Measurements from ENCODE around the gene SERPINB1. TPM values are rescaled to one million over a fixed set of nuclear protein-coding genes. Genes with fewer than 3 reads are reported as not detected.
"Not testable (repeated sequence)": the region's sequence is repeated elsewhere in the genome, so short reads cannot be mapped to it uniquely, and the experiment has no call there.

The SERPINB1 gene
- 85.6 TPM for polyA plus RNA-seq

- peaks cover 34 to 54% (median 43%) of the 10 kb centered on the region in 3 donors for H3K4me1 Mint-ChIP-seq
- peaks cover 4% of the 10 kb centered on the region for H3K36me3 Mint-ChIP-seq
- H3K27ac Mint-ChIP-seq = peak within 1 kb of the TSS; percentile 85 to 96 (median 94)
- H3K9me3 Mint-ChIP-seq = no peaks in the 10 kb centered on the region
- H3K27me3 Mint-ChIP-seq = no peaks in the 10 kb centered on the region
- H3K4me3 Mint-ChIP-seq = peak within 1 kb of the TSS; percentile 88 to 96 (median 95)
Observed at GRCh38 chr6:2841264-2842138, at the start of gene SERPINB1. SERPINB1 (minus strand) TSS chr6:2841863; CDS start chr6:2840586, 1,277 bp downstream.

DNA sequence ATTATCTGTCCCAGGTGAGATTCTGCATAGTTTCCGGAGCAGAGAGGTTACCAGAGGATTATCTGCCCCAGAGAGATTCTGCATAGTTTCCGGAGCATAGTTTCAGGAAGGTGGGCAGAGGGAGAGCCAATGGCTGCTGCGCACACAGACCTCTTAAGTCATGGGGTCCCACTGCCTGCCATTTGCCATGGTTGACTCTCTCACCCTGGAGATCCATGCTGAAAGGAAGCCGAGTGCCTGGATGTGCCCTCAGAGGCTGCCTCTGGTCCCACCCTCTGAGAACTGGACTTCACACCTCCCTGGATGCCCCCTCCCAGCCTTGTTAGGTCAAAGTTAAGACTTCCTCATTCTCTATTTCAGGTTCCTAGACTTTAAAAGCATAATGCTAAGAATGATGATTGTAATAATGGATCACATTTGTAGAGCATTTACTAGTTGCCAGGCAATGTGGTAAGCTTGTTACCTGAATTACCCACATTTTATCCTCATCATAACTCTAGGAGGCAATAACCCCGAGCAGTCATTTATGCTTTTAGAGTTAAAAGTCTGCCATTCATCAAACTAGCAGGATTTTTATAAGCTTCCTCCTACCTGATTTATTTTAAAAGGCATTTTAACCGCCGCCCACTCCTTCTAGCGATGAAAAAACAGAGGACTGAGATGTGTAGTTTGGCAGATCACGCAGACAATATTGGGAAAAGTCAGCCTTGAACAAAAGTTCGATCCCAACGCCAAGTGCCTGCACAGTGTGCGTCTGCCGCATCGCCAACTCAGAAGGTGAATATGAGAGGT lies 49.5 kb upstream of the SERPINB1 start:
- H3K27me3 Mint-ChIP-seq = no peaks in the 10 kb centered on the region
- H3K4me3 Mint-ChIP-seq = peak overlapping the region; percentile 73 to 94 (median 92)
- peaks cover 18% of the 10 kb centered on the region for H3K36me3 Mint-ChIP-seq
- peaks cover 0 to 4% (median 0%) of the 10 kb centered on the region in 3 donors for H3K9me3 Mint-ChIP-seq
- peaks cover 38 to 43% (median 40%) of the 10 kb centered on the region in 3 donors for H3K4me1 Mint-ChIP-seq
- peak overlapping the region; percentile 94 to 98 (median 95) for H3K27ac Mint-ChIP-seq

GRCh38 chr6:2885967-2886735 lies 44.5 kb upstream of the SERPINB1 start:
- peak overlapping the region in 3 of 4 donors; percentile 64 to 77 (median 74) for H3K4me3 Mint-ChIP-seq

DNA sequence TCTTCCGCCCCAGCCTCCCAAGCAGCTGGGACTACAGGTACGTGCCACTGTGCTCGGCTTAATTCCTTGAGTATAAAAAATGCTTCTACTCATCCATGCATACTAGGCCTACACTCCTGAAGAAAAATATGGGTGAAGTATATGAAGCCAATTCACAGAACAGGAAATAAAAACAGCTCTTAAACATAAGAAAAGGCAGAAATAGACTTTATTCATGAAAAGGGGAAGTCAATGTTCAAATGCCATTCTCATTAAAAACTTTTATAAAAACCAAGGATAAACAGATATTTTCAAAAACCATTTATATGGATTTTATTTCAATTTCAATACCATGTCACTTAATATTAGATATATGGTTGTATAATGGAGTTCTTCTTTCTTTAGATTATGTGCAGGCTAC lies 43.1 kb upstream of the SERPINB1 start:
- no peaks in the 10 kb centered on the region for H3K27me3 Mint-ChIP-seq
- H3K4me1 Mint-ChIP-seq = peaks cover 51 to 68% (median 57%) of the 10 kb centered on the region in 3 donors
- peaks cover 7% of the 10 kb centered on the region for H3K36me3 Mint-ChIP-seq
- H3K4me3 Mint-ChIP-seq = peak overlapping the region in 3 of 4 donors; percentile 45 to 64 (median 45)
- H3K9me3 Mint-ChIP-seq = peaks cover 0 to 9% (median 0%) of the 10 kb centered on the region in 3 donors
- H3K27ac Mint-ChIP-seq = peak overlapping the region; percentile 71 to 81 (median 73)

More at GRCh38 chr6:2885967-2886735, 44.5 kb upstream of the SERPINB1 start:
- Mint-ChIP-seq H3K9me3 (peaks cover 0 to 9% (median 0%) of the 10 kb centered on the region in 3 donors), H3K27me3 (no peaks in the 10 kb centered on the region), H3K27ac (peak overlapping the region; percentile 31 to 92 (median 79)), H3K36me3 (peaks cover 10% of the 10 kb centered on the region), H3K4me1 (peaks cover 51 to 68% (median 52%) of the 10 kb centered on the region in 3 donors)

DNA sequence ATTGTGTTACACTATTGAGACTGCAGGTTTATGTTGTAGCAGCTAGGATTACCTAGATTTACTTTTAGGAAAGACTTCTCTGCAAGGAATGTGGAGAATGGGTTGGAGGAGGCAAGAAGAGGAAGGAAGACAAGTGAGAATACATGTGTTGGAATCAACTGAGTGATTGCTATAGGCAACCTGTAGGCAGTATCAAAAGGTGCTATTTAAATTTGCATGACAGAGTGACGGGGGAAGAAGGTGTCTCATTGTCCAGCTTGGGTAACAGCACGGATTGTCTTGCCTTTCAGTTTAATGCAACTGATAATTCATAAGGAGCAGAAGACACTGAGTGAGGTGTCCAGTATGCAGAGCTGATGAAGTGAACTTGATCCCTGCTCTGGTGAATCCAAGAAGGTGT lies 42.0 kb upstream of the SERPINB1 start:
- Mint-ChIP-seq H3K4me1 (peaks cover 53 to 72% (median 65%) of the 10 kb centered on the region in 3 donors), H3K9me3 (peaks cover 0 to 9% (median 0%) of the 10 kb centered on the region in 3 donors), H3K36me3 (peaks cover 5% of the 10 kb centered on the region), H3K4me3 (peak overlapping the region in 3 of 4 donors; percentile 68 to 74 (median 71)), H3K27me3 (no peaks in the 10 kb centered on the region), H3K27ac (peak overlapping the region; percentile 71 to 81 (median 75))

- Mint-ChIP-seq H3K36me3 (no peaks in the 10 kb centered on the region), H3K9me3 (peaks cover 0 to 8% (median 0%) of the 10 kb centered on the region in 3 donors), H3K4me1 (peaks cover 71 to 90% (median 77%) of the 10 kb centered on the region in 3 donors), H3K4me3 (peak overlapping the region; percentile 79 to 97 (median 95)), H3K27ac (peak overlapping the region; percentile 78 to 96 (median 86)), H3K27me3 (no peaks in the 10 kb centered on the region)
Observed at GRCh38 chr6:2881423-2881822, 39.8 kb upstream of the SERPINB1 start.

- H3K9me3 Mint-ChIP-seq = not testable (repeated sequence)
Observed at GRCh38 chr6:2880156-2880555, 38.5 kb upstream of the SERPINB1 start.

DNA sequence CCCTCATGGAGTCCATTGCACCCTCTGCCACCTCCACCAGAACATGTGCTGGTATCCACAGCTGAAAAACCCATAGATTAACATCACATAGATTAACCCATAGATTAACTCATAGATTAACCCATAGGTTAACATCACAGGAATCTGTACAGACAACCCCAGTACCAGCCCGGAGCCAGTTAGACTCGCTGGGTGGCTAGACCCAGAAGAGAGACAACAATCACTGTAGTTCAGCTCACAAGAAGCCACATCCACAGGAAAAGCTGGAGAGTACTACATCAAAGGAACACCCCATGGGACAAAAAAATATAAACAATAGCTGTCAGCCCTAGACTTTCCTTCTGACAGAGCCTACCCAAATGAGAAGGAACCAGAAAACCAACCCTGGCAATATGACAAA lies 36.3 kb upstream of the SERPINB1 start:
- peak overlapping the region; percentile 86 to 94 (median 93) for H3K27ac Mint-ChIP-seq
- H3K4me1 Mint-ChIP-seq = peaks cover 63 to 78% (median 68%) of the 10 kb centered on the region in 3 donors
- H3K9me3 Mint-ChIP-seq = no peaks in the 10 kb centered on the region
- H3K4me3 Mint-ChIP-seq = peak overlapping the region; percentile 55 to 94 (median 84)
- peaks cover 2% of the 10 kb centered on the region for H3K36me3 Mint-ChIP-seq
- no peaks in the 10 kb centered on the region for H3K27me3 Mint-ChIP-seq

More at GRCh38 chr6:2880156-2880555, 38.5 kb upstream of the SERPINB1 start:
- H3K4me3 Mint-ChIP-seq = peak overlapping the region; percentile 79 to 97 (median 95)
- H3K36me3 Mint-ChIP-seq, H3K27me3 Mint-ChIP-seq: not testable (repeated sequence)
- H3K27ac Mint-ChIP-seq = peak overlapping the region; percentile 78 to 96 (median 86)
- peaks cover 65 to 81% (median 66%) of the 10 kb centered on the region in 3 donors for H3K4me1 Mint-ChIP-seq

DNA sequence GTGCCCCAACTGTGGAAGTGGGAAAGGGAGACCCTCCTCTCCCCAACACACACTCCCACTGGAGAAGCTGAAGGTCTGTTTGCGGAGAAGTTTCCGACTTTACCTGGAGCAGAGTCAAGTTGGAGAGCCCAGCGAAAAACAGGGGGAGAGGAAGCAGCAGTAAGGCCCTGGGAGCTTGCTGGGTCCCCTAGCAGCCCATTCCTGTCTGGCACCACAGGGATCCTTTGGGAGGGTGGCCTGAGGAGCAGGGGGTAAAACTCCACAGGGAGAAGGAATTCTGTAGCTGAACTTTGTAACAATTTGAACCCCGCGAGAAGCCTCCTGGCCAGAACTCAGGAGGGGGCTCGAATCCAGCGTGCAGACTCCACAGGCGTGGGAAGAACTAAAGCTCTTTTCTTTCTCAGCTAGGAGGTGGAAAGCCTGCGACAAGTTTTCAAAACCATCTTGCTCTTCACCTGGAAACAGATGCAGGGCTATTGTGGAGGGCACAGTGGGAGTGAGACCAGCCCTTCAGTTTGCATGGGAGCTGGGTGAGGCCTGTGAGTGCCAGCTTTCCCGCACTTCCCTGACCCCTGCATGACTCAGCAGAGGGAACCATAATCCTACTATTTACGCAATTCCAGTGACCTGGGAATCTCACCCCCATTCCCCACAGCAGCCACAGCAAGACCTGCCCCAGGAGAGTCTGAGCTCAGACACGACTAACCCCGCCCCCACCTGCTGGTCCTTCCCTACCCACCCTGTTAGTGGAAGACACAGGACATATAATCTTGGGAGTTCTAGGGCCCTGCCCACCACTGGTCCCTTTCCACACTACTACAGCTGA lies 35.6 kb upstream of the SERPINB1 start:
- Mint-ChIP-seq H3K4me3 (peak overlapping the region; percentile 55 to 95 (median 92)), H3K4me1 (peaks cover 62 to 78% (median 75%) of the 10 kb centered on the region in 3 donors), H3K9me3 (no peaks in the 10 kb centered on the region), H3K27ac (peak overlapping the region; percentile 92 to 94 (median 94)), H3K27me3 (no peaks in the 10 kb centered on the region), H3K36me3 (peaks cover 5% of the 10 kb centered on the region)

DNA sequence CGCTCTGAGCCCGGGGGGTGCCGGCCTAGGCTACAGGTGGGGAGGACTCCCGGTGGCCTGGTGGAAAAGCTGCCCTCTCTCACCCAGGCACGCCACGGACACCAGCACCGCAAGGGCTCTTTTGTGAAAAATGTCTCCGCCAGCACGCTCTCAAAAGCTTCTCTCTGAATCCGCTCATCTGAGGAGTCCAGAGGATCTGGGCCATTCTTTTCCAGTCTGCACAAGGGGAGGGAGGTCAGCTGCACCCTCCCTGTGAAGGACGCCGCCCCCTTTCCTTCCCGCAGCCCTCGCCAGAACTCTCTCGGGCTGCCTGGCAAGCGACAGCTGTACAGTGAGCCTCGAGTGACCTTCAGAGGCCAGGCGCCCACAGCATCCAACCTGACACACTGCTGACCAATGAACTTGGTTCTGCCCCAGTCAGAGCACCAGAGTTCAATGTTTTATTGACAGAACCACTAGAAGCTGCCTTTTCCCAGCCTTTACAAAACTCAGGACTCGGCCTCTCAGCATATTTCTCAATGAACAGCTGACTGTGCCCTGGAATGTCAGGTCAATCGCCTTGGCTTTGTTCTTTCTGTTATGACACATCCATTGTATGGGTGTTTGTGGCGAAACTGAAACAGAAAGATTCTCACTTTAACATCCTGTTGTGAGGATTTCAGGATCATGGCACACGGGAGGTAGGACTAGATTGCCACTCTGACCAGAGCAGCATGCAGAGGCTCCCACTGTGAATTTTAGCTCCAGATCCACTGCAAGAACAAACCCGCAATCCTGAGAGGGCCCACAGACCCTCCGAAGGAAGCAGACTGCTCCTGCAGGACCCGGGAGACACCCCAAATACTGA lies 34.8 kb upstream of the SERPINB1 start:
- Mint-ChIP-seq H3K27ac (peak overlapping the region; percentile 92 to 94 (median 94)), H3K36me3 (peaks cover 6% of the 10 kb centered on the region), H3K4me1 (peaks cover 55 to 73% (median 73%) of the 10 kb centered on the region in 3 donors), H3K4me3 (peak overlapping the region; percentile 82 to 95 (median 91)), H3K27me3 (no peaks in the 10 kb centered on the region), H3K9me3 (no peaks in the 10 kb centered on the region)

DNA sequence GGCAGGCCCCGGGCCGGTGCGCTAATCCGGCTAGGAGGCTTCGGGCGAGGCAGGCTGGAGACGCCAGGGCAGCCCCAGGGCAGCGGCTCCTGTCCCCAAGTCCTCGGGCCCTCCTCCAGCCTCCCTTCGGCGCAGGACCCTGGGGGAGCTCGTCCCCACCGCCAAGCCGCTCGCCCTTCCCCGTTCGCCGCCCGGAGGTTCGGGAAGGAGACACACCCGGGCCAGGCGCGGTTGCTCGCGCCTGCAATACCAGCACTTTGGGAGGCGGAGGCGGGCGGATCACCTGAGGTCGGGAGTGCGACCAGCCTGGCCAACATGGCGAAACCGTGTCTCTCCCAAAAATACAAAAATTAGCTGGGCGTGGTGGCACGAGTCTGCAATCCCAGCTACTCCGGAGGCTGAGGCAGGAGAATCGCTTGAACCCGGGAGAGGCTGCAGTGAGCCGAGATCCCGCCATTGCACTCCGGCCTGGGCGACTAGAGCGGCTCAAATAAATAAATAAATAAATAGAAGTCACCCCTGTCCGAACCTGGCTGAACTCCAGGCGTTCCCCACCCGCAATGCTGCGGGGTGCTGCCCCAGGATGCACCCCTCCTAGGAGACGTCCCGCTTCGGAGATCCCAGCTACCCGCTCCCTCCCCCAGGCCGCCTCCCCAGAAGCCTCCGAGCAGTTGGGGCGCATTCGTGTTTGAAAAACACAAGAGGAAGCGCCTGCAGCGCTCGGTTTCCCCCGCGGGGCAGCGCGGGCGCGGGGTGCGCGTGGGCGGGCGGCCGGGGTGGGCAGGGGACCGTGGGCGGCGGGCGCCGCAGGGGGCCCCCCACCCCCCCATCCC lies 33.9 kb upstream of the SERPINB1 start:
- no peaks in the 10 kb centered on the region for H3K27me3 Mint-ChIP-seq
- peaks cover 51 to 64% (median 64%) of the 10 kb centered on the region in 3 donors for H3K4me1 Mint-ChIP-seq
- no peaks in the 10 kb centered on the region for H3K9me3 Mint-ChIP-seq
- peaks cover 6% of the 10 kb centered on the region for H3K36me3 Mint-ChIP-seq
- H3K4me3 Mint-ChIP-seq = peak overlapping the region; percentile 88 to 96 (median 92)
- H3K27ac Mint-ChIP-seq = peak overlapping the region; percentile 93 to 94 (median 94)

GRCh38 chr6:2873643-2874042 lies 32.0 kb upstream of the SERPINB1 start:
- H3K36me3 Mint-ChIP-seq = peaks cover 6% of the 10 kb centered on the region
- H3K27me3 Mint-ChIP-seq = no peaks in the 10 kb centered on the region
- no peaks in the 10 kb centered on the region for H3K9me3 Mint-ChIP-seq
- H3K4me3 Mint-ChIP-seq = peak overlapping the region in 2 of 4 donors; percentile 39 to 58
- peaks cover 36 to 50% (median 48%) of the 10 kb centered on the region in 3 donors for H3K4me1 Mint-ChIP-seq
- peak overlapping the region in 1 of 3 donors; percentile 29 for H3K27ac Mint-ChIP-seq
